HepG2 (cell line): ENCODE results near the gene ARMC8. TPM values are rescaled to one million over a fixed set of nuclear protein-coding genes. Genes with fewer than 3 reads are reported as not detected.

ENCODE experiments used
- CAMTA2 ChIP-seq: sonication (generic); formaldehyde crosslinking; IDR thresholded peaks from 2 replicates; pipeline ENCODE4 v1.4.0; 2020; ENCODE audit warnings: mild to moderate bottlenecking, missing genetic modification reagents, borderline replicate concordance
- CBX2 ChIP-seq, 2 experiments: fragments of 200-600 bp in 1 of 2; sonication (generic); formaldehyde crosslinking in 1 of 2; IDR thresholded peaks; 2 replicates each; pipeline versions ENCODE4 v1.7.0 to v1.8.1; 2018 to 2022; ENCODE audit warnings: low read depth in 2 of 2, low read length in 1 of 2, mild to moderate bottlenecking in 1 of 2, missing genetic modification reagents in 1 of 2
- DNMT1 ChIP-seq: sonication (generic); formaldehyde crosslinking; IDR thresholded peaks from 2 replicates; pipeline ENCODE4 v1.5.1; 2020; ENCODE audit warnings: mild to moderate bottlenecking, missing genetic modification reagents
- HNRNPH1 ChIP-seq: fragments of 200-400 bp; formaldehyde crosslinking; optimal IDR thresholded peaks from 2 replicates; pipeline ENCODE3; 2017; ENCODE audit warnings: mild to moderate bottlenecking, low read depth, low read length
- KDM5B ChIP-seq: sonication (generic); formaldehyde crosslinking; IDR thresholded peaks from 2 replicates; pipeline ENCODE4 v1.4.0; 2020; ENCODE audit warnings: missing genetic modification reagents, mild to moderate bottlenecking, borderline replicate concordance
- NBN ChIP-seq: fragments of 450-650 bp; conservative IDR thresholded peaks from 2 replicates; pipeline ENCODE4 v1.6.1; 2017
- RXRB ChIP-seq: IDR thresholded peaks from 2 replicates; pipeline ENCODE4 v1.6.1; 2016; ENCODE audit warnings: borderline replicate concordance, missing genetic modification reagents, missing compliant biosample characterization
- SALL1 ChIP-seq: sonication (generic); formaldehyde crosslinking; IDR thresholded peaks from 2 replicates; pipeline ENCODE4 v1.8.0; 2022; ENCODE audit warnings: mild to moderate bottlenecking, missing genetic modification reagents
- SMYD3 ChIP-seq: sonication (generic); formaldehyde crosslinking; IDR thresholded peaks from 2 replicates; pipeline ENCODE4 v1.8.1; 2023; ENCODE audit warnings: mild to moderate bottlenecking, missing genetic modification reagents
- YEATS2 ChIP-seq: sonication (generic); formaldehyde crosslinking; IDR thresholded peaks from 2 replicates; pipeline ENCODE4 v1.4.0; 2020; ENCODE audit warnings: missing genetic modification reagents, borderline replicate concordance
- YY1 ChIP-seq: IDR thresholded peaks from 2 replicates; pipeline ENCODE4 v1.6.1; 2011; ENCODE audit warnings: low read length, low read depth, moderate library complexity, mild to moderate bottlenecking; ENCODE audit not compliant: insufficient read depth, insufficient replicate concordance
- ZBTB38 ChIP-seq: sonication (generic); formaldehyde crosslinking; IDR thresholded peaks from 2 replicates; pipeline ENCODE4 v1.5.1; 2020; ENCODE audit warnings: mild to moderate bottlenecking, missing genetic modification reagents
- ZFP36 ChIP-seq: fragments of 150-350 bp; IDR thresholded peaks from 2 replicates; pipeline ENCODE4 v1.6.1; 2018; ENCODE audit warnings: borderline replicate concordance, low read length, low read depth; ENCODE audit not compliant: partially characterized antibody
- ZFX ChIP-seq: sonication (generic); formaldehyde crosslinking; IDR thresholded peaks from 2 replicates; pipeline ENCODE4 v1.4.0; 2020; ENCODE audit warnings: mild to moderate bottlenecking, low read depth, missing genetic modification reagents, moderate library complexity
- ZMAT3 ChIP-seq: sonication (generic); formaldehyde crosslinking; conservative IDR thresholded peaks from 2 replicates; pipeline ENCODE4 v1.7.0; 2021; ENCODE audit warnings: missing genetic modification reagents
- ZNF142 ChIP-seq: sonication (generic); formaldehyde crosslinking; IDR thresholded peaks from 2 replicates; pipeline ENCODE4 v1.4.0; 2020; ENCODE audit warnings: missing genetic modification reagents
- ZNF205 ChIP-seq: IDR thresholded peaks from 2 replicates; pipeline ENCODE4 v1.6.1; 2018; ENCODE audit warnings: missing biosample characterization, missing genetic modification reagents
- ZNF256 ChIP-seq: sonication (generic); formaldehyde crosslinking; conservative IDR thresholded peaks from 2 replicates; pipeline ENCODE4 v1.4.0; 2020; ENCODE audit warnings: missing genetic modification reagents
- polyA plus RNA-seq, 8 experiments: library from polyadenylated mRNA; depleted of rRNA in 3 of 8; stranded (reverse) in 7 of 8; unstranded in 1 of 8; fragments of >200 nt; fragmentation: Illumina TruSeq in 4 of 8; extraction: Trizol in 4 of 8; gene quantifications; 2 replicates each; pipeline versions ENCODE4 v1.2.1 to v1.2.3, GENCODE V29; 2011 to 2016; ENCODE audit warnings: low read depth in 4 of 8, missing spikeins in 1 of 8, mixed read lengths in 1 of 8; ENCODE audit not compliant: insufficient read depth in 1 of 8
- total RNA-seq, 5 experiments: library from RNA; depleted of rRNA; stranded (reverse); fragments of >200 nt; fragmentation: Illumina TruSeq; extraction: Trizol; gene quantifications; 2 replicates each; pipeline ENCODE4 v1.2.3, GENCODE V29; 2016; ENCODE audit warnings: low read depth in 1 of 5
- TF ChIP-seq, protein P1 (sequence below): sonication (generic); formaldehyde crosslinking; IDR thresholded peaks from 2 replicates; pipeline ENCODE4 v1.4.0; 2020; ENCODE audit warnings: missing genetic modification reagents
- TF ChIP-seq, protein P2 (sequence below): sonication (generic); formaldehyde crosslinking; IDR thresholded peaks from 2 replicates; pipeline ENCODE4 v1.4.0; 2020; ENCODE audit warnings: missing genetic modification reagents

The ARMC8 gene
- total and polyA plus RNA-seq, 2 of the 13 experiments (the other 11 are each of a cell fraction or from before 2014, with no cell fraction given) = 38.9 to 55.3 TPM

GRCh38 chr3:138174421-138175131 is 12.5 kb upstream of the ARMC8 start, which contains the start of gene DBR1 (continued):
- TF ChIP-seq ZNF142 (CRISPR knock-in tag) (0 out of 2 replicates have a peak, but pooled peaks have one; percentile 21), YEATS2 (CRISPR knock-in tag) (peak; percentile 89; the same call in 1 of the 2 replicates), DNMT1 (CRISPR knock-in tag) (0 out of 2 replicates have a peak, but pooled peaks have one; percentile 51), CAMTA2 (peak; percentile 34; the same call in 1 of the 2 replicates), KDM5B (CRISPR knock-in tag) (peak; percentile 70; the same call in 1 of the 2 replicates), YY1 (peak; percentile 75), ZBTB38 (peak; percentile 53; the same call in 1 of the 2 replicates), RXRB (CRISPR knock-in tag) (peak; percentile 52; the same call in 1 of the 2 replicates), HNRNPH1 (no peak), ZNF205 (peak; percentile 56; the same call in 1 of the 2 replicates), ZNF256 (CRISPR knock-in tag) (0 out of 2 replicates have a peak, but pooled peaks have one; percentile 49), CBX2 (IDR thresholded peaks at IDR 0.05; ENCODE audit: low read depth, low read length) (no peak), CBX2 (CRISPR knock-in tag; IDR thresholded peaks at IDR 0.05; ENCODE audit: low read depth) (peak; percentile 87; the same call in 1 of the 2 replicates), ZFX (CRISPR knock-in tag) (peak; percentile 94), SALL1 (CRISPR knock-in tag) (peak; percentile 85), ZMAT3 (CRISPR knock-in tag) (0 out of 2 replicates have a peak, but pooled peaks have one; percentile 49), NBN (no peak), SMYD3 (CRISPR knock-in tag) (0 out of 2 replicates have a peak, but pooled peaks have one; percentile 24), ZFP36 (peak; percentile 7)
- TF ChIP-seq, protein P1, sequence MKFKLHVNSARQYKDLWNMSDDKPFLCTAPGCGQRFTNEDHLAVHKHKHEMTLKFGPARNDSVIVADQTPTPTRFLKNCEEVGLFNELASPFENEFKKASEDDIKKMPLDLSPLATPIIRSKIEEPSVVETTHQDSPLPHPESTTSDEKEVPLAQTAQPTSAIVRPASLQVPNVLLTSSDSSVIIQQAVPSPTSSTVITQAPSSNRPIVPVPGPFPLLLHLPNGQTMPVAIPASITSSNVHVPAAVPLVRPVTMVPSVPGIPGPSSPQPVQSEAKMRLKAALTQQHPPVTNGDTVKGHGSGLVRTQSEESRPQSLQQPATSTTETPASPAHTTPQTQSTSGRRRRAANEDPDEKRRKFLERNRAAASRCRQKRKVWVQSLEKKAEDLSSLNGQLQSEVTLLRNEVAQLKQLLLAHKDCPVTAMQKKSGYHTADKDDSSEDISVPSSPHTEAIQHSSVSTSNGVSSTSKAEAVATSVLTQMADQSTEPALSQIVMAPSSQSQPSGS (CRISPR knock-in tag) = peak; percentile 64
- TF ChIP-seq, protein P2, sequence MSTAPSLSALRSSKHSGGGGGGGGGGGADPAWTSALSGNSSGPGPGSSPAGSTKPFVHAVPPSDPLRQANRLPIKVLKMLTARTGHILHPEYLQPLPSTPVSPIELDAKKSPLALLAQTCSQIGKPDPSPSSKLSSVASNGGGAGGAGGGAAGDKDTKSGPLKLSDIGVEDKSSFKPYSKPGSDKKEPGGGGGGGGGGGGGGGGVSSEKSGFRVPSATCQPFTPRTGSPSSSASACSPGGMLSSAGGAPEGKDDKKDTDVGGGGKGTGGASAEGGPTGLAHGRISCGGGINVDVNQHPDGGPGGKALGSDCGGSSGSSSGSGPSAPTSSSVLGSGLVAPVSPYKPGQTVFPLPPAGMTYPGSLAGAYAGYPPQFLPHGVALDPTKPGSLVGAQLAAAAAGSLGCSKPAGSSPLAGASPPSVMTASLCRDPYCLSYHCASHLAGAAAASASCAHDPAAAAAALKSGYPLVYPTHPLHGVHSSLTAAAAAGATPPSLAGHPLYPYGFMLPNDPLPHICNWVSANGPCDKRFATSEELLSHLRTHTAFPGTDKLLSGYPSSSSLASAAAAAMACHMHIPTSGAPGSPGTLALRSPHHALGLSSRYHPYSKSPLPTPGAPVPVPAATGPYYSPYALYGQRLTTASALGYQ = no peak
